ENCODE measurements around the gene CFHR4.

GRCh38 chr1:196902344-196902743 lies 14.5 kb downstream of the CFHR4 start:
- TF ChIP-seq CTCF (IDR thresholded peaks at IDR 0.05): no peak
- no peak for TF ChIP-seq POLR2A (IDR thresholded peaks at IDR 0.05)
- TF ChIP-seq EP300 (IDR thresholded peaks at IDR 0.05): no peak
